Osteocyte (in vitro differentiated cells): ENCODE results near the gene STRN. TPM values are rescaled to one million over a fixed set of nuclear protein-coding genes. Genes with fewer than 3 reads are reported as not detected.

Source experiments
- DNase-seq: peaks from one replicate; pipeline ENCODE4 v3.0.0; 2021; ENCODE audit warnings: mixed read lengths; ENCODE audit not compliant: unreplicated experiment; ENCODE audit errors: extremely low spot score
- H3K27ac Mint-ChIP-seq: one replicate; pipeline ENCODE4 v1.8.0; 2021; ENCODE audit warnings: mild to moderate bottlenecking, mixed read lengths; ENCODE audit not compliant: unreplicated experiment
- H3K27me3 Mint-ChIP-seq: one replicate; pipeline ENCODE4 v1.8.0; 2021; ENCODE audit warnings: mixed read lengths; ENCODE audit not compliant: unreplicated experiment
- H3K36me3 Mint-ChIP-seq: one replicate; pipeline ENCODE4 v1.8.0; 2021; ENCODE audit warnings: mixed read lengths; ENCODE audit not compliant: unreplicated experiment
- H3K4me1 Mint-ChIP-seq: one replicate; pipeline ENCODE4 v1.8.0; 2021; ENCODE audit warnings: mixed read lengths; ENCODE audit not compliant: unreplicated experiment
- H3K4me3 Mint-ChIP-seq: one replicate; pipeline ENCODE4 v1.8.0; 2021; ENCODE audit warnings: mild to moderate bottlenecking, moderate library complexity, mixed read lengths; ENCODE audit not compliant: unreplicated experiment
- H3K9me3 Mint-ChIP-seq: one replicate; pipeline ENCODE4 v1.8.0; 2021; ENCODE audit warnings: mixed read lengths; ENCODE audit not compliant: unreplicated experiment
- CTCF ChIP-seq: fragments of 200-600 bp; sonication (generic); IDR thresholded peaks from 2 replicates; pipeline ENCODE4 v1.5.0; 2021; ENCODE audit warnings: antibody characterized with exemption, mild to moderate bottlenecking, moderate library complexity
- total RNA-seq: library from RNA; stranded (reverse); gene quantifications from 2 replicates; pipeline ENCODE4 v1.2.1, GENCODE V29; 2021

STRN gene
- total RNA-seq, 1 donor from 2014 or later = 27.2 TPM

DNA sequence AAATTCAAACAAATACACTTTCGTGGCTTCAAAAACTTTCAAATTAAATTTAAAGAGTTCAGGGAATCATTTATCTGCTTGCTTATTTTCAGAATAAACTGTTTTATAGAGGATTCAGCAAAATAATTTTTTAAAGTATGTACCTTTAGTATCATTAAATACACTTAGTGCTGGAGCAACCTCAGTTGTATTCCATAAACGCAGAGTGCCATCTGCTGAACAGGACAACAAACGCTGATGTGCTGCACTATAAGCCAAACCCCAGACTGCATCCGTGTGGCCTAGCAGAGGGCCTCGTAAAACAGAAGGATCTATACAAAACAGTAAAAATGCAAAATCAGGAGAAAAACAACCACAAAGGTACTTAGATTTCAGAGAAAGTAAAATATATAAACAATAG lies 108.6 kb downstream of the STRN start:
- no peak for TF ChIP-seq CTCF
- Mint-ChIP-seq H3K9me3 (no peaks in the 10 kb centered on the region), H3K4me3 (no peak overlapping the region), H3K27me3 (no peaks in the 10 kb centered on the region), H3K36me3 (peaks cover 39% of the 10 kb centered on the region), H3K4me1 (peaks cover 2% of the 10 kb centered on the region), H3K27ac (no peak overlapping the region)
- DNase-seq = no peak

GRCh38 chr2:36855429-36855828 lies 110.9 kb downstream of the STRN start:
- H3K36me3 Mint-ChIP-seq = peaks cover 47% of the 10 kb centered on the region
- no peak overlapping the region for H3K27ac Mint-ChIP-seq
- no peak for DNase-seq
- no peak overlapping the region for H3K4me3 Mint-ChIP-seq
- TF ChIP-seq CTCF = no peak
- no peaks in the 10 kb centered on the region for H3K27me3 Mint-ChIP-seq
- H3K4me1 Mint-ChIP-seq = peaks cover 2% of the 10 kb centered on the region
- no peaks in the 10 kb centered on the region for H3K9me3 Mint-ChIP-seq

DNA sequence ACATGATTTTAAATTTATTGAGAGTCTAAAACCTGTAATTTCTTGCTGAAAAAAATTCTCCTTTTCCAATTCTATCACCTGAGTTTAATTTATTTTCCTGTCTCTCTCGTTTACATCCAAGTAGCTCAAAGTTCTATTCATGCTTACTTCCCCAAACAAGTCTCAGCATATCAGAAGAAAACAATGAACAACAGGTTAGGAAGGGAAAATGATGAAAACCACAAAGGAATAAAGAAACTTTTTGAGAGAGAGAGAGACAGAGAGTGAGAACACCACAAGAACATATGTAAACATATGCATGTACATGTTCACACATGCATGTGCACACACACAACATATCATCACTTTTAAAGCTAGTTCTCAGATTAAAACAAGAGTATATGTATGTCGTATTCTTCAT lies 112.1 kb downstream of the STRN start:
- Mint-ChIP-seq H3K9me3 (no peaks in the 10 kb centered on the region), H3K27ac (no peak overlapping the region), H3K36me3 (peaks cover 51% of the 10 kb centered on the region)

DNA sequence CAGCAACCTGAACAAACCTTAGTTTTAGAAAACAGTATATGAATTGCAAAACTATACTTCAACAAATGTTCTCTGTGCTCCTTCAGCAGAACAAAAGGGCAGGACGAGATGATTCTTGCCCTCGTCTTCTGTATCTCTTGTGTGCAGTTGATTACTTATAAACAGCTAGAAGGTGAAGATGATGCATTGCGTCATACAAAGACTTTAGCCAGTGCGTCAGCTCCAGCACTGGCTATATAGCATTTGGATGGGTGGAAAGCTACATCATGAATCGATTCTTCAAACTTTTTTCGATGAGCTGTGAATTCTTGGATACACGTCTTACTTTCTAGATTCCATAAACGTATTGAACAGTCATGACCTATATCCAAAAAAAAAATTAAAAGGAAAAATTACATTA lies 117.1 kb downstream of the STRN start:
- H3K4me1 Mint-ChIP-seq = no peaks in the 10 kb centered on the region
- H3K36me3 Mint-ChIP-seq = peaks cover 53% of the 10 kb centered on the region
- DNase-seq = no peak
- no peak for TF ChIP-seq CTCF
- H3K9me3 Mint-ChIP-seq = no peaks in the 10 kb centered on the region
- H3K4me3 Mint-ChIP-seq = no peak overlapping the region
- H3K27me3 Mint-ChIP-seq = no peaks in the 10 kb centered on the region
- no peak overlapping the region for H3K27ac Mint-ChIP-seq

More for the DNA sequence above, 112.1 kb downstream of the STRN start:
- no peak for TF ChIP-seq CTCF
- H3K4me3 Mint-ChIP-seq = no peak overlapping the region
- no peaks in the 10 kb centered on the region for H3K27me3 Mint-ChIP-seq
- H3K4me1 Mint-ChIP-seq = no peaks in the 10 kb centered on the region
- no peak for DNase-seq

GRCh38 chr2:36843838-36844237 lies 122.5 kb downstream of the STRN start:
- Mint-ChIP-seq H3K27ac (no peak overlapping the region), H3K9me3 (no peaks in the 10 kb centered on the region), H3K4me1 (no peaks in the 10 kb centered on the region), H3K4me3 (no peak overlapping the region), H3K36me3 (peaks cover 36% of the 10 kb centered on the region), H3K27me3 (no peaks in the 10 kb centered on the region)
- no peak for TF ChIP-seq CTCF
- DNase-seq = no peak
